ENCODE measurements around the gene LYRM2.
"Not testable (repeated sequence)": the region's sequence is repeated elsewhere in the genome, so short reads cannot be mapped to it uniquely, and the experiment has no call there.

The LYRM2 gene

GRCh38 chr6:89637960-89638319 lies 607 bp downstream of the LYRM2 start:
- Histone ChIP-seq H3K4me2 (ENCODE audit: low read depth, low read length, poor library complexity, severe bottlenecking) (peak overlapping the region; percentile 79), H2AFZ (ENCODE audit: low read depth, low read length, severe bottlenecking) (peak overlapping the region; percentile 73), H4K20me1 (ENCODE audit: low read depth, low read length) (no peaks in the 10 kb centered on the region), H3K27me3 (ENCODE audit: low read length) (no peaks in the 10 kb centered on the region), H3K27ac (ENCODE audit: low read depth, low read length) (peak overlapping the region; percentile 88), H3K79me2 (ENCODE audit: insufficient read depth, low read length) (peaks cover 24% of the 10 kb centered on the region; the same call in 1 of the 2 replicates), H3F3A (ENCODE audit: insufficient read depth) (peaks cover 14% of the 10 kb centered on the region), H3K9me3 (ENCODE audit: insufficient read depth, low read length) (no peaks in the 10 kb centered on the region), H3K9me2 (replicated peaks; ENCODE audit: insufficient read depth, low read length) (no peaks in the 10 kb centered on the region), H3K4me3 (ENCODE audit: insufficient read depth, low read length, poor library complexity, severe bottlenecking) (peak overlapping the region; percentile 83), H3K9ac (ENCODE audit: low read length) (peak overlapping the region; percentile 79), H3K36me3 (ENCODE audit: low read length) (peaks cover 17% of the 10 kb centered on the region)
- no peak for TF ChIP-seq EZH2phosphoT487 (conservative IDR thresholded peaks at IDR 0.05; ENCODE audit: low read length)
- no peak for TF ChIP-seq CTCF (IDR thresholded peaks at IDR 0.05; ENCODE audit: insufficient read depth, low read length, poor library complexity, severe bottlenecking)

GRCh38 chr6:89636412-89636811 lies 2.1 kb downstream of the LYRM2 start:
- H3K9me3 ChIP-seq (ENCODE audit: insufficient read depth, low read length); H3K4me3 ChIP-seq (ENCODE audit: insufficient read depth, low read length, poor library complexity, severe bottlenecking); H4K20me1 ChIP-seq (ENCODE audit: low read depth, low read length); H3K9ac ChIP-seq (ENCODE audit: low read length); H3K4me2 ChIP-seq (ENCODE audit: low read depth, low read length, poor library complexity, severe bottlenecking); H3K27ac ChIP-seq (ENCODE audit: low read depth, low read length); H3K27me3 ChIP-seq (ENCODE audit: low read length); H3K9me2 ChIP-seq (replicated peaks; ENCODE audit: insufficient read depth, low read length); H2AFZ ChIP-seq (ENCODE audit: low read depth, low read length, severe bottlenecking): not testable (repeated sequence)
- H3F3A ChIP-seq (ENCODE audit: insufficient read depth): peaks cover 16% of the 10 kb centered on the region
- peaks cover 24% of the 10 kb centered on the region; the same call in 1 of the 2 replicates for H3K79me2 ChIP-seq (ENCODE audit: insufficient read depth, low read length)
- H3K36me3 ChIP-seq (ENCODE audit: low read length): peaks cover 14% of the 10 kb centered on the region

- H3K79me2 ChIP-seq (ENCODE audit: insufficient read depth, low read length): no peaks in the 10 kb centered on the region
- H3K4me3 ChIP-seq (ENCODE audit: insufficient read depth, low read length, poor library complexity, severe bottlenecking): no peak overlapping the region
- no peaks in the 10 kb centered on the region for H3K27me3 ChIP-seq (ENCODE audit: low read length)
- H3K36me3 ChIP-seq (ENCODE audit: low read length): no peaks in the 10 kb centered on the region
- H3K27ac ChIP-seq (ENCODE audit: low read depth, low read length): no peak overlapping the region
- no peak overlapping the region for H3K9ac ChIP-seq (ENCODE audit: low read length)
- H4K20me1 ChIP-seq (ENCODE audit: low read depth, low read length): no peaks in the 10 kb centered on the region
- no peak overlapping the region for H3K4me2 ChIP-seq (ENCODE audit: low read depth, low read length, poor library complexity, severe bottlenecking)
- no peak overlapping the region for H2AFZ ChIP-seq (ENCODE audit: low read depth, low read length, severe bottlenecking)
- TF ChIP-seq EZH2phosphoT487 (conservative IDR thresholded peaks at IDR 0.05; ENCODE audit: low read length) (no peak), CTCF (IDR thresholded peaks at IDR 0.05; ENCODE audit: insufficient read depth, low read length, poor library complexity, severe bottlenecking) (no peak)
- H3K9me2 ChIP-seq (replicated peaks; ENCODE audit: insufficient read depth, low read length): no peaks in the 10 kb centered on the region
- H3K9me3 ChIP-seq (ENCODE audit: insufficient read depth, low read length): no peaks in the 10 kb centered on the region
- peaks cover 4% of the 10 kb centered on the region; the same call in 1 of the 2 replicates for H3F3A ChIP-seq (ENCODE audit: insufficient read depth)
Observed at GRCh38 chr6:89630488-89630887, 8.1 kb downstream of the LYRM2 start.

- Histone ChIP-seq H3K4me3 (ENCODE audit: insufficient read depth, low read length, poor library complexity, severe bottlenecking) (no peak overlapping the region), H3K36me3 (ENCODE audit: low read length) (no peaks in the 10 kb centered on the region), H2AFZ (ENCODE audit: low read depth, low read length, severe bottlenecking) (no peak overlapping the region), H3K27me3 (ENCODE audit: low read length) (no peaks in the 10 kb centered on the region), H3K9me2 (replicated peaks; ENCODE audit: insufficient read depth, low read length) (no peaks in the 10 kb centered on the region), H3K27ac (ENCODE audit: low read depth, low read length) (no peak overlapping the region), H3K4me2 (ENCODE audit: low read depth, low read length, poor library complexity, severe bottlenecking) (no peak overlapping the region), H3K9ac (ENCODE audit: low read length) (no peak overlapping the region), H3F3A (ENCODE audit: insufficient read depth) (no peaks in the 10 kb centered on the region), H3K9me3 (ENCODE audit: insufficient read depth, low read length) (no peaks in the 10 kb centered on the region), H3K79me2 (ENCODE audit: insufficient read depth, low read length) (no peaks in the 10 kb centered on the region), H4K20me1 (ENCODE audit: low read depth, low read length) (no peaks in the 10 kb centered on the region)
- TF ChIP-seq CTCF (IDR thresholded peaks at IDR 0.05; ENCODE audit: insufficient read depth, low read length, poor library complexity, severe bottlenecking) (no peak), EZH2phosphoT487 (conservative IDR thresholded peaks at IDR 0.05; ENCODE audit: low read length) (no peak)
Observed at GRCh38 chr6:89623749-89624148, 14.8 kb downstream of the LYRM2 start.

Data from SU-DHL-6 (cell line).